IMR-90 (cell line): ENCODE results near the gene ISOC2. TPM values are rescaled to one million over a fixed set of nuclear protein-coding genes. Genes with fewer than 3 reads are reported as not detected.

Source experiments
- ATAC-seq: fragments of 200-7000 bp; cut with Tn5 transposase; 2 replicates; pipeline ENCODE4 v1.9.1; 2020; ENCODE audit warnings: low read depth, mild to moderate bottlenecking, moderate library complexity
- BruUV-seq: library from RNA; stranded (reverse); fragments of 400-500 nt; replicated peaks from 2 replicates; lab custom pipeline; 2021; lab: Mats Ljungman, UMichigan
- CTCF ChIA-PET: fragments of 300-600 bp; formaldehyde crosslinking; extraction: SDS; loops from one replicate; lab custom pipeline; 2021; ENCODE audit warnings: antibody characterized with exemption; lab: Yijun Ruan, JAX
- POLR2A ChIA-PET: fragments of 300-600 bp; sonication (Branson Sonifier 250); formaldehyde crosslinking; loops from one replicate; lab custom pipeline; 2022; ENCODE audit warnings: antibody characterized with exemption; ENCODE audit not compliant: unreplicated experiment; lab: Charles Lee
- DNase-seq: peaks from one replicate; pipeline ENCODE4 v3.0.0; 2013
- H2AFZ ChIP-seq: replicated peaks from 2 replicates; pipeline ENCODE3; 2013; ENCODE audit warnings: low read length, mild to moderate bottlenecking; ENCODE audit not compliant: poor library complexity
- H2AK5ac ChIP-seq: 2 replicates; pipeline ENCODE4 v1.6.1; 2013; ENCODE audit warnings: low read depth, low read length, inconsistent platforms
- H2AK9ac ChIP-seq: replicated peaks from 2 replicates; pipeline ENCODE3; 2013; ENCODE audit warnings: mild to moderate bottlenecking, low read depth, low read length, moderate library complexity; ENCODE audit not compliant: poor library complexity
- H2BK120ac ChIP-seq: 2 replicates; pipeline ENCODE4 v1.6.1; 2013; ENCODE audit warnings: low read depth, low read length, inconsistent platforms
- H2BK15ac ChIP-seq: 3 replicates; pipeline ENCODE4 v1.6.1; 2013; ENCODE audit warnings: low read depth, low read length, inconsistent platforms
- H2BK20ac ChIP-seq: 2 replicates; pipeline ENCODE4 v1.6.1; 2013; ENCODE audit warnings: low read depth, mild to moderate bottlenecking, inconsistent platforms, low read length, moderate library complexity
- H2BK5ac ChIP-seq: 2 replicates; pipeline ENCODE4 v1.6.1; 2013; ENCODE audit warnings: mild to moderate bottlenecking, low read depth, low read length, inconsistent platforms; ENCODE audit not compliant: poor library complexity, severe bottlenecking
- H3K14ac ChIP-seq: replicated peaks from 2 replicates; pipeline ENCODE4 v1.6.1; 2013; ENCODE audit warnings: low read depth, low read length, inconsistent platforms
- H3K18ac ChIP-seq: 2 replicates; pipeline ENCODE4 v1.6.1; 2013; ENCODE audit warnings: low read depth, low read length, control low read depth
- H3K23ac ChIP-seq: 2 replicates; pipeline ENCODE4 v1.6.1; 2013; ENCODE audit warnings: low read depth, low read length, inconsistent platforms
- H3K27ac ChIP-seq: 2 replicates; pipeline ENCODE4 v1.5.1; 2013; ENCODE audit warnings: mild to moderate bottlenecking, control low read depth, low read length; ENCODE audit not compliant: insufficient read depth
- H3K27me3 ChIP-seq: 2 replicates; pipeline ENCODE4 v1.6.1; 2013; ENCODE audit warnings: low read length; ENCODE audit not compliant: control insufficient read depth, insufficient read depth
- H3K36me3 ChIP-seq: 2 replicates; pipeline ENCODE4 v1.6.1; 2013; ENCODE audit warnings: low read length, mixed read lengths; ENCODE audit not compliant: control insufficient read depth, insufficient read depth
- H3K4ac ChIP-seq: 2 replicates; pipeline ENCODE4 v1.6.1; 2013; ENCODE audit warnings: low read depth, low read length, inconsistent platforms
- H3K4me1 ChIP-seq: 2 replicates; pipeline ENCODE4 v1.6.1; 2013; ENCODE audit warnings: low read length, mixed read lengths; ENCODE audit not compliant: control insufficient read depth, insufficient read depth
- H3K4me2 ChIP-seq: 2 replicates; pipeline ENCODE4 v1.6.1; 2013; ENCODE audit warnings: low read depth, mild to moderate bottlenecking, control low read depth, low read length, moderate library complexity
- H3K4me3 ChIP-seq: 2 replicates; pipeline ENCODE4 v1.5.1; 2013; ENCODE audit warnings: low read depth, mild to moderate bottlenecking, control low read depth, low read length, moderate library complexity; ENCODE audit not compliant: insufficient read depth
- H3K56ac ChIP-seq: 2 replicates; pipeline ENCODE4 v1.6.1; 2013; ENCODE audit warnings: low read length, inconsistent platforms; ENCODE audit not compliant: insufficient read depth; ENCODE audit errors: extremely low read depth
- H3K79me1 ChIP-seq, 2 experiments: 2 replicates each; pipeline ENCODE4 v1.6.1; 2013; ENCODE audit warnings: low read length in 2 of 2, inconsistent platforms in 1 of 2, low read depth in 1 of 2
- H3K9ac ChIP-seq: 2 replicates; pipeline ENCODE4 v1.6.1; 2013; ENCODE audit warnings: low read depth, low read length, control low read depth
- H3K9me1 ChIP-seq: 2 replicates; pipeline ENCODE4 v1.6.1; 2013; ENCODE audit warnings: low read length, inconsistent platforms; ENCODE audit not compliant: insufficient read depth
- H3K9me3 ChIP-seq: 2 replicates; pipeline ENCODE4 v1.6.1; 2013; ENCODE audit warnings: low read length; ENCODE audit not compliant: control insufficient read depth, insufficient read depth
- H4K20me1 ChIP-seq: 2 replicates; pipeline ENCODE4 v1.6.1; 2013; ENCODE audit warnings: low read length, inconsistent platforms; ENCODE audit not compliant: insufficient read depth
- H4K5ac ChIP-seq: 2 replicates; pipeline ENCODE4 v1.6.1; 2013; ENCODE audit warnings: mild to moderate bottlenecking, low read depth, low read length, control low read depth
- H4K8ac ChIP-seq, 2 experiments: 2 replicates each; pipeline ENCODE4 v1.6.1; 2013; ENCODE audit warnings: low read depth in 2 of 2, low read length in 2 of 2, control low read depth in 1 of 2, inconsistent platforms in 1 of 2
- H4K91ac ChIP-seq: 2 replicates; pipeline ENCODE4 v1.6.1; 2013; ENCODE audit warnings: low read depth, low read length, inconsistent platforms; ENCODE audit not compliant: insufficient read depth
- CEBPB ChIP-seq: IDR thresholded peaks from 2 replicates; pipeline ENCODE4 v1.6.1; 2012; ENCODE audit warnings: low read depth, low read length, improper control_type of control experiment
- SMC3 ChIP-seq: fragments of 150-350 bp; IDR thresholded peaks from 2 replicates; pipeline ENCODE4 v1.6.1; 2016; ENCODE audit warnings: low read depth, mild to moderate bottlenecking, antibody characterized with exemption, low read length, moderate library complexity
- WGBS, 2 experiments: methylation state at CpG; one replicate each; pipeline versions ENCODE4 v1.1.5 to v1.1.7; 2013; ENCODE audit warnings: missing lambda C conversion rate in 2 of 2; ENCODE audit not compliant: insufficient read length in 1 of 2; ENCODE audit errors: extremely low coverage in 2 of 2; 5-methylcytosine and 5-hydroxymethylcytosine counted together
- dilution Hi-C: fragments of 300-500 bp; cut with HindIII; formaldehyde crosslinking; loops from one replicate; pipeline ENCODE4 v1.14.3; 2018; ENCODE audit warnings: low sequenced_read_pairs; ENCODE audit not compliant: unreplicated experiment
- in situ Hi-C: fragments of 300-500 bp; cut with MboI; formaldehyde crosslinking; loops from 3 replicates; pipeline ENCODE4 v1.14.3; 2019; ENCODE audit warnings: low sequenced_read_pairs, inconsistent platforms, mixed read lengths
- intact Hi-C: fragments of 100-400 bp; cut with micrococcal nuclease; formaldehyde crosslinking; loops from 2 replicates; pipeline ENCODE4 v1.10.0; 2022
- polyA plus RNA-seq, 3 experiments: library from polyadenylated mRNA; depleted of rRNA; stranded (reverse); fragments of >200 nt; gene quantifications; 2 replicates each; pipeline ENCODE4 v1.2.3, GENCODE V29; 2012; ENCODE audit warnings: low replicate concordance in 1 of 3
- total RNA-seq: library from RNA; depleted of rRNA; stranded (reverse); fragments of >200 nt; gene quantifications from 2 replicates; pipeline ENCODE4 v1.2.3, GENCODE V29; 2012
- TF ChIP-seq, protein P1 (sequence below): fragments of 150-350 bp; IDR thresholded peaks from 2 replicates; pipeline ENCODE4 v1.6.1; 2017; ENCODE audit warnings: mild to moderate bottlenecking, antibody characterized with exemption, low read length, low read depth
- TF ChIP-seq, protein P2 (sequence below): fragments of 150-350 bp; IDR thresholded peaks from 2 replicates; pipeline ENCODE4 v1.6.1; 2016; ENCODE audit warnings: low read depth, mild to moderate bottlenecking, low read length, moderate library complexity, borderline replicate concordance

The ISOC2 gene
- total and polyA plus RNA-seq, 2 of the 4 experiments (the other 2 are of a cell fraction): 56.1 to 82.1 TPM

DNA sequence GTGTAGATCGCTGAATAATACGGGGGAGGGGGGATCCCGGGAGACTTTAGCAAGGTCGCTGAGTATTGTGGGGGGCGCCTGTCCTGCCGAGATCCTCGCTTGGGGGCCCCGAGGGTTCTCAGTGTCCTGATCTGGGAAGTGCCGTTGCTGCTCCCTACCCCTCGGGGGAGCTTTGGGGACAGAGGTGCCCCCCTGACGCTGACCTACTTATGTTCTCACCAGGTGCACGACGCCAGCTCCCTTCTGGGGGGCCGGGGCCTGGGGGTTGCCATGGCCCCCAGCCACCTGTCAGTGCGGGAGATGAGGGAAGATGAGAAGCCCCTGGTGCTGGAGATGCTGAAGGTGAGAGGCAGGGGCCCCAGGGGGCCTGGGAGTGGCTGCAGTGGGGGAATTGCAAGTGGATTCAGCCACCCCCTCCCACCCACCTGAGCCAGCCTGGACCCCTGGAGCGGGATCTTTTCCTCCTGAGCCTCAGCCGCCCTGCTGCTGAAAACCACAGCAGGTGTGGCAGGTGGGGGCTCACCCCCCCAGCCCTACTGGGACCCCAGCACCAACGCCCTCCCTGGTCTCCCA is 24.1 kb upstream of the ISOC2 start:
- TF ChIP-seq SMC3 (no peak), CEBPB (no peak)
- TF ChIP-seq, protein P1, sequence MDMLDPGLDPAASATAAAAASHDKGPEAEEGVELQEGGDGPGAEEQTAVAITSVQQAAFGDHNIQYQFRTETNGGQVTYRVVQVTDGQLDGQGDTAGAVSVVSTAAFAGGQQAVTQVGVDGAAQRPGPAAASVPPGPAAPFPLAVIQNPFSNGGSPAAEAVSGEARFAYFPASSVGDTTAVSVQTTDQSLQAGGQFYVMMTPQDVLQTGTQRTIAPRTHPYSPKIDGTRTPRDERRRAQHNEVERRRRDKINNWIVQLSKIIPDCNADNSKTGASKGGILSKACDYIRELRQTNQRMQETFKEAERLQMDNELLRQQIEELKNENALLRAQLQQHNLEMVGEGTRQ: no peak
- TF ChIP-seq, protein P2, sequence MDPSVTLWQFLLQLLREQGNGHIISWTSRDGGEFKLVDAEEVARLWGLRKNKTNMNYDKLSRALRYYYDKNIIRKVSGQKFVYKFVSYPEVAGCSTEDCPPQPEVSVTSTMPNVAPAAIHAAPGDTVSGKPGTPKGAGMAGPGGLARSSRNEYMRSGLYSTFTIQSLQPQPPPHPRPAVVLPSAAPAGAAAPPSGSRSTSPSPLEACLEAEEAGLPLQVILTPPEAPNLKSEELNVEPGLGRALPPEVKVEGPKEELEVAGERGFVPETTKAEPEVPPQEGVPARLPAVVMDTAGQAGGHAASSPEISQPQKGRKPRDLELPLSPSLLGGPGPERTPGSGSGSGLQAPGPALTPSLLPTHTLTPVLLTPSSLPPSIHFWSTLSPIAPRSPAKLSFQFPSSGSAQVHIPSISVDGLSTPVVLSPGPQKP: no peak
- 3% methylated on average over 4 of the region's 18 CpGs; no CpG with 5 or more reads in 1 of the 2 experiments for WGBS, 2 experiments
- peak overlapping the region; percentile 93 for H2AFZ ChIP-seq
- H3K4me1 ChIP-seq: peaks cover 30% of the 10 kb centered on the region
- H3K36me3 ChIP-seq: peaks cover 12% of the 10 kb centered on the region; the same call in 1 of the 2 replicates
- peak overlapping the region; percentile 98 for H3K14ac ChIP-seq
- peak overlapping the region; percentile 83 to 90 for H4K8ac ChIP-seq
- POLR2A ChIA-PET: interaction anchor here (2.2 kb wide), 1 partner anchor 9 kb away, joined by 8 read pairs; the partner anchor contains the start of gene ZNF628
- no TSS peak for BruUV-seq
- H3K4ac ChIP-seq: peak overlapping the region; percentile 96
- H3K23ac ChIP-seq: peak overlapping the region; percentile 94; the same call in 1 of the 2 replicates
- H2BK120ac ChIP-seq: peak overlapping the region; percentile 41; the same call in 1 of the 2 replicates
- dilution Hi-C loops (no loop called here), in situ Hi-C loops (loop anchor here (25.0 kb wide), 1 partner anchor 1023 kb away; the partner anchor contains the start of genes CDC42EP5 and LENG9), intact Hi-C loops (no loop called here)
- H4K91ac ChIP-seq: peak overlapping the region; percentile 83
- peak overlapping the region; percentile 80 for H3K4me3 ChIP-seq
- peak overlapping the region; percentile 85 for H2AK5ac ChIP-seq
- 0 out of 2 replicates have a peak, but pooled peaks cover 4% of the 10 kb centered on the region for H3K9me1 ChIP-seq
- H3K27me3 ChIP-seq: no peaks in the 10 kb centered on the region
- 0 out of 3 replicates have a peak overlapping the region, but pooled peaks have one; percentile 38 for H2BK15ac ChIP-seq
- no peak for ATAC-seq
- no peak for DNase-seq
- peak overlapping the region; percentile 68 for H2BK5ac ChIP-seq
- peak overlapping the region; percentile 84 for H3K9ac ChIP-seq
- peak overlapping the region; percentile 89 for H3K27ac ChIP-seq
- H3K79me1 ChIP-seq: peaks cover 5 to 36% of the 10 kb centered on the region in 2 experiments
- peak overlapping the region; percentile 91 for H3K4me2 ChIP-seq
- CTCF ChIA-PET: interaction anchor here (0.7 to 1.0 kb wide), 2 partner anchors 18 kb away, joined by 4 to 6 read pairs; no protein-coding TSS in a partner anchor
- no peak overlapping the region for H2BK20ac ChIP-seq
- no peaks in the 10 kb centered on the region for H3K9me3 ChIP-seq
- no peak overlapping the region; the same call in 1 of the 2 replicates for H3K56ac ChIP-seq
- peak overlapping the region; percentile 81 for H4K5ac ChIP-seq
- 0 out of 2 replicates have a peak, but pooled peaks cover 4% of the 10 kb centered on the region for H4K20me1 ChIP-seq
- H2AK9ac ChIP-seq: peak overlapping the region; percentile 99
- peak overlapping the region; percentile 14; the same call in 1 of the 2 replicates for H3K18ac ChIP-seq
